GM18873 (cell line): ENCODE data around the gene PI16.

ENCODE experiments used
- ATAC-seq: cut with Tn5 transposase; IDR thresholded peaks from one replicate; pipeline ENCODE4 v1.9.1; 2021; ENCODE audit warnings: mild to moderate bottlenecking, moderate library complexity, moderate number of reproducible peaks; ENCODE audit not compliant: unreplicated experiment, low FRiP score

Gene PI16, protein sequence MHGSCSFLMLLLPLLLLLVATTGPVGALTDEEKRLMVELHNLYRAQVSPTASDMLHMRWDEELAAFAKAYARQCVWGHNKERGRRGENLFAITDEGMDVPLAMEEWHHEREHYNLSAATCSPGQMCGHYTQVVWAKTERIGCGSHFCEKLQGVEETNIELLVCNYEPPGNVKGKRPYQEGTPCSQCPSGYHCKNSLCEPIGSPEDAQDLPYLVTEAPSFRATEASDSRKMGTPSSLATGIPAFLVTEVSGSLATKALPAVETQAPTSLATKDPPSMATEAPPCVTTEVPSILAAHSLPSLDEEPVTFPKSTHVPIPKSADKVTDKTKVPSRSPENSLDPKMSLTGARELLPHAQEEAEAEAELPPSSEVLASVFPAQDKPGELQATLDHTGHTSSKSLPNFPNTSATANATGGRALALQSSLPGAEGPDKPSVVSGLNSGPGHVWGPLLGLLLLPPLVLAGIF

DNA sequence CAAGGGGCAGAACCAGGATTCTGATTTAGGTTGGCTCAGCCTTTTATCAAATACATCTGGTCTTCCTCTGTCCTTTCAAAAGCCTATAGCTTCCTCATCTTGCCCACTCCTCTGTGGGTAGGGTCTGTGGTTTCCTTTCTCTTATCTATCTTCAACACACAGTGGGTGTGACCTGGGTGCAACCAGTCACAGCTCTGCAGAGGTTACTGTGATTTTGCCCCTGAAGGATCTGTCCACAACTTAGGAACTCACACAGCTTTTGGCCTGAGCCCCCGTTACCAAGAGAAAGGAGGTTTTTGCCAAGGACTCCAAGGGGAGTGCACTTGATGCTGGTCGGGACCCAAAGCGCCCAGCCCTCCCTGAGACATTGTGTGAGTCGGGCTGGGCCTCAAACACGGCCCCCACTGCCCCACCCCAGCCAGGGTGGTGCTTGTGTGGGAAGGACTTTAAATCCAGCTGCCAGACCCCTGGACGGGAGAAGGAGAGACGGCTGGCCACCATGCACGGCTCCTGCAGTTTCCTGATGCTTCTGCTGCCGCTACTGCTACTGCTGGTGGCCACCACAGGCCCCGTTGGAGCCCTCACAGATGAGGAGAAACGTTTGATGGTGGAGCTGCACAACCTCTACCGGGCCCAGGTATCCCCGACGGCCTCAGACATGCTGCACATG, at the start of gene PI16:
Gene PI16, plus strand, starts transcription at position 477 of the 670 bp plus-strand sequence. Its CDS starts 23 bp downstream, at position 500.
- ATAC-seq, result no peak

DNA sequence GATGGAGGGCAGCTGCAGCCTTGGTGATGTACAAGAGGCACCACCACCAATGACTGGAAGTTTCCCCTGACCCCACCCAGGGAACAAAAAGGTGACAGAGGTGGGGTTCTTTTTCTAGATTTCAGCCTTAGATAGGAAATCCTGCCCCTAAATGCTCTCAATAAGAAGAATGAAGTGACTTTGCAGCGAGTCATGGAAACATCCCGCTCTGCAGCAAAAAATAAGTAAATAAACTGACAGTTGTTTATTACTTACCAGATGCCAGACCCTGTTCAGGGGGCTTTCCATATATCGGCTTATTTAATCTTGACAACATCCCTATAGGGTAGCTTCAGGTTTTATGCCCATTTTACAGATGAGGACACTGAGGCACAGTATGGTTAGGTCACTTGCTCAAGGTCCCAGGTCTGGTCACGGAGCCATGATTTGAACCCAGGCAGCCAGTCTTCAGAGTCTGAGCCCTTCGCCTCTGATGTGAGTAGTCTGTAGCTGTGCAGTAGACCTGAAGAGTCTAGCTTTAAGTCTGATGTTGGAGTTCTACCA, 49.6 kb upstream of the PI16 start:
- no peak for ATAC-seq

DNA sequence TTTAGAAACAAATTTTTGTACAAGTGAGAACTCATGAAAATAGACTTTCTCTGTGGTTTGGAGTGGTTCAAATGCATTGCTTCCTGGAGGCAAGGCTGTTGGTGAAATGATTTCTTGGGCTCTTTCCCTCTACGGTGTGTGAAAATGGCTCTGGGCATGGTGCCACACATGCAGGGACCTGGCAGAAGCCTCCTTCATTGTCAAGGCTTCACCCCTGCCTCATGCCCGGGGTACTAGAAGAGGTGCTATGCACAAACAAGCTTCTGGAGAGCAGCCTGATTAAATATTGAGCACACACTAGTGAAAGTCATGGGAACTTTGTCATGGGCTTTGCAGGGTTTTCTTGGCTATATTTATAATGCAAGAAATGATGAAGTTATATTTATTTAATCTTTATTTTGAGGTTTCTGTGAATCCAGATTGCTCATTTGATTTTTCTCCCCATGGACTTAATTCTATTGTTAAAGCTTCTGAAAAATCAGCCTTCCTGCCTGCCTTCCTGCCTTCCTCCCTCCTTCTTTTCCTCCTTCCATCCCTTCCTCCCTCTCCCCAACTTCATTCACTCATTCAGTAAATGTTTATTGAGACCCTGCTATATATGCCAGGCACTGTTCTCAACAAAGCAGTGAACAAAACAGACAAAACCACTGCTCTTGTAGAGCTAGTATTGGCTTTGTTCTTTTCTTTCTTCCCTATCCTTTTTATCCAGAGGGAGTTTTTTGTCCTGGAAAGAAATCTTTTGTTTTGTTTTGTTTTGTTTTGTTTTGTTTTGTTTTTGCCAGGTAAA, 47.8 kb upstream of the PI16 start:
- no peak for ATAC-seq

DNA sequence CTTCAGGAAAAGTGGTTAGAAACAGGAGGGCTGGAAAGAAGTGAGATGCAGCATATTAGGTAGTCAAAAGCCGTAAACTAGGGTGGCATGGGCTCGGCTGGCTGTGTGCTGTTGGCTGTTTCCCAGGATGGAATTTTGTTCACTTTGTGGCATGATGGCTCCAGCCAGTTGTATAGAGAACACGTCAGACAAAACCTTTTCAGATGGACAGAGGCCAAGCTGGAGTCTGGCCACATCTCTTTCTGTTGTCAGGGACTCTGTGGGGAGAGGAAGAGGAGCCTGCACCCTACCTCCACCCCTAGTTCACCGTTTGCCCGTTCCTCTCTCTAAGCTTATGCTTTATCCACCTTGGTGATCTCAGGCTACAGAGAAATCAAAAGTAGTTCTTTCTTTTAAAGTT, 46.8 kb upstream of the PI16 start:
- no peak for ATAC-seq

DNA sequence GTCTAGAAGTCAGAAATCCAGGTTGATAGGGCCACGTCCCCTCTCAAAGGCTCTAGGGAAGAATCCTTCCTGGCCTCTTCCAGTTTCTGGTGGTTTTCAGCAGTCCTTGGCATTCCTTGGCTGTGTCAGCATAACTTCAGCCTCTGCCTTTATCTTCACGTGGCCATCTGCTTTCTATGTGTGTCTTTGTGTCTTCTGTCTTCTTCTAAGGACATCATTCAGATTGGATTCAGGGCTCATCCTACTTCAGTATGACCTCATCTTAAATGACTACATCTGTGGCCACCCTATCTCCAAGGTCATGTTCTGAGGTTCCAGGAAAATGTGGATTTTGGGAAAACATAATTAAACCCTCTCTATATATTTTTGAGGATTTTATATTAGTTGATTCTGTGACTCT, 45.8 kb upstream of the PI16 start:
- ATAC-seq, result no peak

DNA sequence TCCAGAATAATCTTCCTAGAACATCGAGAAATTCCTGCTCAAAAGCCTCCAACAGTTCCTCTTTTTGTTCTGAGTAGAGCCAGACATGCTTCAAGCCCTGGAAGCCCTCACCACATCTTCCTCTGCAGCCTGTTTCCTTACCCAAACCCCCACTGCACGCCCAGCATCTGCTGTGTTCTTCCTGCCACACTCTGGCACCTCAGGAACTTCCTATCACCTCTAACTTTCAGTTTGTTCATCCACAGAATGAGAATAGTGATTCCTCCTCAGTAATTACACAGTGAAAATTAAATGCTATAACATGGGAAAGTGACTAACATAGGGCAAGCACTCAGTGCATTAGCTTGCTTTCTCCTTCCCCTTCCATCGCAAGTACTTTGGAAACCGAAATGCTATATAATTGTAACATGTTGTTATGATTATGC, 42.5 kb upstream of the PI16 start:
- no peak for ATAC-seq

DNA sequence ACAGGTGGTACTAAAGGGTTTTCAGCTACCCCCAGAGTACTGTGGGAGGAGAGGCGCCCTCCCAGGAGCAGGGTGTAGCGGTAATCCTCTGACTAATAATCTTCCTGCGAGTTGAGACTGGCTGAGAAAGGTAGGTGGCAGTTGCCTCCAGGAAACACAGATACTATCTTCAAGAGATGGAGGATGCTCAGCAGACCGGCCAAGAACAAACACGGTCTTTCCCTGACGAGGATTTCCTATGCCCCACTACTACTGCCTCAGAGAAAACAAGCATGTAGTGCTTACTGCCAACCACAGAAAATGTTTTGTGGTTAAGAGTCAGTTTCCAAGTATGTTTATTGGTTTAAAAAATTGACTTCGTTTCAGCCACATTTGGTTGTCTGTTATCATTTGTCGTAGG, 42.0 kb upstream of the PI16 start:
- peak; percentile 85 for ATAC-seq

DNA sequence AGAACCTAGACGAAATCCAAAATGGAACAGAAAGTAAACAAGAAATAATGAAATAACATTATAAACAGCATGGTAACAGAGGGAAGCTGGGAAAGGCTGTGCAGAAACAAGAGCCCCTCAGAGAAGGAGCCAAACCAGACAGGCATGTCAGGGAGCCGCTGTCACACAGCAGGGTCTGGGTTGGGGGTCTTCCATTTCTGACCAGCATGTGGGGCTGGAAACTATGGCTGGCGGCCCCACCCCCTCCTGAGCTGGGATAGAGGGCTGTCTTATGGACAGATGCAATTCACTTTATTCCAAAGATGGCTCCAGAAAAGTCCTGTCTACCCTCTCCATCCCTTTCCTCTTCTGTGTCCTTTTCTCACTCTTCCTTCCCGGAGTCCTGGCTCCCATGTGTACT, 41.5 kb upstream of the PI16 start:
- ATAC-seq, result no peak

DNA sequence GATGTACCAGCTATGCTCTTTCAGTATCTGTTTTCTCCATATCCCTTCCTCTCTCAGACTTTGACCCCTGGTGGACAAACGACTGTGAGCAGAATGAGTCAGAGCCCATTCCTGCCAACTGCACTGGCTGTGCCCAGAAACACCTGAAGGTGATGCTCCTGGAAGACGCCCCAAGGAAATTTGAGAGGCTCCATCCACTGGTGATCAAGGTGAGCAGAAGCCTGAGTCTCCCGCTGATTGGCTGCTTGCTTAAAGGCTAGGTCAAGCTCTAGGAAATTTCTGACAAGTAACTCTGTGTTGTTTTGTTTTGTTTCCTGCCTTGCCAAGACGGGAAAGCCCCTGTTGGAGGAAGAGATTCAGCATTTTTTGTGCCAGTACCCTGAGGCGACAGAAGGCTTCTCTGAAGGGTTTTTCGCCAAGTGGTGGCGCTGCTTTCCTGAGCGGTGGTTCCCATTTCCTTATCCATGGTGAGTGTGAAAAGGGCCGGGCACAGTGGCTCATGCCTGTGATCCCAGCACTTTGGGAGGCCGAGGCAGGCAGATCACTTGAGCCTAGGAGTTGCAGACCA, 40.2 kb upstream of the PI16 start:
- ATAC-seq, result no peak

DNA sequence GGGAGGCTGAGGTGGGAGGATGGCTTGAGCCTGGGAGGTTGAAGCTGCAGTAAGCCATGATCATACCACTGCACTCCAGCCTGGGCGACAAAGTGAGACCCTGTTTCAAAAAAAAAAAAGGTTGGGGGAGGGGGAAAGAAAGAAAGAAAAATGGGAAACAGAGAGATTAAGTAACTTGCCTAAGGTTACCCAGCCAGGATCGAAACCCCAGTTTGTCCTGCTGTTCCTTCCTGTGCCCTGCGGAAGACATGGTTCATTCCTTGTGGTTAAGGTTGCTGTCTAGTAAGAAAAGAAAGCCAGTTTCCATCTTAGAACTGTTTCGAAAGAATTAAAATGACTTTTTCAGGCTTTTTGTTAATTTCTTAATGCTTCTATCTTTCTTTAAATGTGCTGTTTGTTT, 38.9 kb upstream of the PI16 start:
- no peak for ATAC-seq

DNA sequence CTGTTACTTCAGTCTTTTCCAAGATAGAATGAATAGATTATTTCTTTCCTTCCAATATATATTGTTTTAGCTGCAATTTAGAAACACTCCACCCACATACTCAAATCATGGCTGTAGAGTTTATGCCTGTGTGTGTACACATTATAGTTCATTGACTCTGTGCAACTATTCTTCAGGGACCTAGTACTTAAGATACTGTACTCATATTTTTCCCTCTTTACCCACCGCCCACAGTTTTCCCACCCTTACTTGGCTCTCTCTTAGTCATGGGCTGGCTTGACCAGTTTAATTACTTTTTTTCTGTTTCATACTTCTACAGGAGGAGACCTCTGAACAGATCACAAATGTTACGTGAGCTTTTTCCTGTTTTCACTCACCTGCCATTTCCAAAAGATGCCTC, 38.4 kb upstream of the PI16 start:
- ATAC-seq, result no peak

DNA sequence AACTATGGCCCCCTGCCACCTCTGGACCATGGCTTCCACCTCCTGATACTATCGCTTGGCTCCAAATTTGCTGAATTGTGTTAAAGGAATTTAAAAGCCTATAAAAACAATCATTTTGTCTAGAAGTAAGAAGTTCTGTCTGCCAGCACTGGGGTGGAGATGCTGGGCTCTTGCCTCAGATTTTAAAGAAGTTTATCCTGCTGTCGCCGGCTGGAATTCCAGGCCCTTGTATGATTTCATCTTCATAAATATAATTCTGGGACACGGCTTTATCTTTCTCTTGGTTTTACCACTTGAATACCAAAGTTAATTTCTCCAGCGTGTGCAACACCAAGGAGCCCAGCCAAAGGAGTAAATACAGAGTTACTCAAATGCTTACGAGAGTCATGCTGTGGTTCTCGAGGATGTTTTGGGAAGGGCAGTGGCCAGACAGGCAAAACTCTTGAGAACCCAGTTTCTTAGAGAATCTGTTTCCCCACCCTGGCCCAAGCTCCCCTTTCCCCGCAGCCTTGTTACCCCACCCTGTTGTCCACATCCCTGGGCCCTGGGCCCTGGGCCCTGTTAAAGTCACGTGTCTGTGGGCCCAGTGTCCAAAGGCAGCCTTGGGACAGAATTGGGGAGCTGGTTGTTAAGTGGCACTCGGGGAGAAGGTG, 36.9 kb upstream of the PI16 start:
- ATAC-seq, result no peak

DNA sequence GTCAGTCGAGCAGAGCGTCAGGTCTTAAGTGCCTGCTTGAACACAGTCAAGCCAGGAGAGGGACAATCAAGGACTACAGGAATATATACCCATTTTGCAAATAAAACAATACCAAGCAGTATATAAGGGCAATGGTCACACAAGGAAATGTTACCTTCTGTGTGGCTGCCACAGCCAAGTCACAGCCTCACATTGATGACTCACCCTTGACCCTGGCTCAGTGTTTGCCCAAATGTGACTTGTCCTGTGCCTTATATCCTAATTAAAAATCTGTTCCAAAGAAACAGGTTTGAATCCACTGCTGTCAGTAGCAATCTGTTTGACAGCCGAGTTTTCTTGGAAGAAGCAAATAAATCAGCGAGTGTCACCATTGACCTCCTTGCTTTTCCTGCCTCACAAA, 34.5 kb upstream of the PI16 start:
- no peak for ATAC-seq

DNA sequence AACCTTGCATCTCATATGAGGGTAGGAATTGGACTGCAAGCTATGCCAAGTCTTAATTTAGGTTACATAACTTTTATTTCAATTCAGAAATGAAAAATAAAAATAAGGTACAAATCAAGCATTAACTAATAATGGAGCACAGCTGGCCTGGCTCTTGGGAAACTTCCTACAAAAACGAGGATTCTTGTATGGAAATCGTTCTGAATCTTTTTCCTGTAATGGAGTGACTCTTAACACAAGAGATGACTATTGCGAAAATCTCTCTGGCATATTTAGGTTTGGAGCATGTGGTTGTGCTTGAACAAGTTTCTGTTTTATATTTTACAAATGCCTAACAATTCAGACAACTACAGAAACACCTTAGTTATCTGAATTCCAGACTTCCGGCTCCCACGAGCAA, 34.0 kb upstream of the PI16 start:
- no peak for ATAC-seq

DNA sequence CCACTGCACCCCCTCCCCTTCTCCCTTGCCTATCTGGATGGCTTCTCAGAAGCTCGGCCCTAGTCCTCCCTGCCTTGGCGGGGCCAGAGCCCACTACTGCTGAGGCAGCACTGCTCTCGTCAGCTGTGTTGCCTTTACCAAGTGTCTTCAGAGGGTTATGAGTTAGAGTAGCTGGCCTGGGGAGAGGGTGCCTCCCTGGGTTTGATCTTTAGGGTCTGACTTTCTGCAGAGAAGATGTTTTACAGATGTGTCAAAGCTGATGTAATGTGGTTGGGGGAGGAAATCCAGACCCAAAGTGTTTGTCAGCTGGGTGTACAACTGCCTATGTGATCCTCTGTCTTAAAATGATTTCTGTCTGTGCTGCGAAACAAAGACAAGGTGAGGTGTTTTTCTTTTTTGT, 30.4 kb upstream of the PI16 start:
- ATAC-seq, result no peak

DNA sequence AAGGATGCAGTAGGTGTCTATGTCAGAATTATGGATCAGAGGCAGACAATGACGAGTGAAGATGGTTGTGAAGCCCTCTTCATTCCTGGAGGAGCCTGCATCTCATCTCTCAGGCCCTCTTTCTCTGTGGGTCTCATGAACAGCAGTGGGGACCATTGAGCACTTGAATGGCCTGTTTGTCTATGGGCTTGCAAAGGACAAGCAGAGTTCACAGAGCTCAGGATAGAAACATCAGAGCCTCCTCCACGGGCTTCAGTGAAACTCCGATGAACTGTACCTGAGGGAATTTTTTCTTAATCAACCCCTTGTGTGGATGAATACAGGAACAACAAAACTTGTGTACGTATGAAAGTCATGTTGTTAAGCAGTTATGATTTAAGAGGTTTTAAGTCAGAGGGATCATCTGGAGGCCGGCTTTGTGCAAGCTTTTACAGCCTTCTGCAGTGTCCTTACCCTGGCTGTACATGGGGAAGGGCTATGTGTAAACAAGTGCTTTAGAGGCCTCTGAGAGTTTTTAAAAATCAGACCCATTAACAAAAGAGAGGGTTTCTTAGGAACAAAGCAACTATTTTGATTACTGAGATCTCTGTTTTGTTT, 29.7 kb upstream of the PI16 start:
- ATAC-seq, result no peak

DNA sequence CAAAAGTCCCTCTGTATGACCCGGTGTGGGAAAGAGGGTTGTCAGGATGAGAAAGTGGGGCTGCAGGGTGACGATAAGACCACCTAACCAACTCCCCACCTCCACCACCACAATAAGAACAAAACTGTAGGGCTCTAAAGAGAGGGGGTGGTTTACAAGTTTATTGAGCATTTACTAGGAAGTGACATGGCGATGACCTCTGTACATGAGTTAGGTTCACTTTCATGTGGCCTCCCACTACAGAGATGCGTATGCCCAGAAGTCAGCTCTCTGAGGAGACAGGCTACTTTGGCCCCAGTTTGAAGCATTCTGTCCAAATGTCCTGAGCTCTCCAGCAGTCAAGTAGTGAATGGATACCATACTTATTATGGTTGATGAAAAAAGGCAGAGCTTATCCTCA, 28.7 kb upstream of the PI16 start:
- ATAC-seq, result no peak

DNA sequence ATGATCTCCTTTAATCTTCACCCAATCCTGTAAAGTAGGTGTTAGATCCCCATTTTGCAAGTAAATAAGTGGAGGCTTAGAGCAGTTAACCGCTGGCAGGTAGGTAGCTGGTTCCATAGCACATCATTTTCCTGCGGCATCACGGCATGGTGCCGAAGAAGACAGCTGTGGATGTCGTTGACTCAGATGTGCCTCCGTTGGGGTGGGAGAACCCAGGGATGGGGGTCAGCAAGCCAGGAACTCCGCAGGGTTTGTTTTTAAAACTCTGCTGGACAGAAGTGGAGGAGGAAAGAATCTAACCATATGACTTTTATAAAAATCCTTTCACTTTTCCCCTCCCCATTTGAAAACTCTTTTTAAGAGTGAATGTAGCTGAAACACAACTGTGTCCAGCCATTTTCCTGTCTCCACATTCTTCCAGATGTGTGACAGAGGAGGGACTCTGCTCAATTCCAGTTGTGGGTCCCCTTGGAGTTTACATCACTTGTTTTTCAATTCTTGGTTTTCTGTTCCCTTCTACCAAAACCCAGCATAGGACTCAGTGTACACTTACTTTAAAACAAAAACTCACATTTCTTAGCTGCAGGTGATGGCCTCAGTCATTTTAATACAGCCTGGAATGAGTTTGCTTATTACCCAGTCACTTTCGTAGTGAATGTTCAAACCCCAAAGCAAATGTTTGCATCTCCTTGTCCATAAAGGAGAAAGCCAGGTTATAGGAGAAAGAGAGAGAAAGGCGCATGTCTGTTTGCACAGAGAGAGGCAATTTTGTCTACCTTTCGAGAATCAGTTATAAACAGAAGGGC, 27.6 kb upstream of the PI16 start:
- no peak for ATAC-seq
